Head of caudate nucleus (tissue), 42 donors: ENCODE measurements around the gene OTOR.

Experiments used
- DNase-seq, 42 donors: peaks; one replicate each; pipeline versions ENCODE4 v3.0.0 to v3.0.0-alpha.2; 2020 to 2021; ENCODE audit warnings: mixed read lengths in 7 of 42
- intact Hi-C: fragments of 100-400 bp; cut with DNase I; formaldehyde crosslinking; loops from one replicate; pipeline ENCODE4 v1.15.0; 2022

The OTOR gene

GRCh38 chr20:16748308-16748900, at the start of gene OTOR:
Gene OTOR, plus strand, starts transcription at chr20:16748358. Its CDS starts 44 bp downstream, at chr20:16748402.
- intact Hi-C loops = no loop called here
- no peak for DNase-seq

GRCh38 chr20:16699293-16699692, 48.9 kb upstream of the OTOR start:
- DNase-seq = no peak
- intact Hi-C loops = no loop called here

- intact Hi-C loops = no loop called here
- peak in 20 of 42 donors; percentile 5 to 49 (median 23) for DNase-seq
These were observed 46.9 kb upstream of the OTOR start for GRCh38 chr20:16701296-16701695.

- no peak for DNase-seq
- intact Hi-C loops = no loop called here
These were observed 44.6 kb upstream of the OTOR start for GRCh38 chr20:16703570-16703969.

GRCh38 chr20:16707674-16708073, 40.5 kb upstream of the OTOR start:
- intact Hi-C loops = no loop called here
- DNase-seq = no peak

DNA sequence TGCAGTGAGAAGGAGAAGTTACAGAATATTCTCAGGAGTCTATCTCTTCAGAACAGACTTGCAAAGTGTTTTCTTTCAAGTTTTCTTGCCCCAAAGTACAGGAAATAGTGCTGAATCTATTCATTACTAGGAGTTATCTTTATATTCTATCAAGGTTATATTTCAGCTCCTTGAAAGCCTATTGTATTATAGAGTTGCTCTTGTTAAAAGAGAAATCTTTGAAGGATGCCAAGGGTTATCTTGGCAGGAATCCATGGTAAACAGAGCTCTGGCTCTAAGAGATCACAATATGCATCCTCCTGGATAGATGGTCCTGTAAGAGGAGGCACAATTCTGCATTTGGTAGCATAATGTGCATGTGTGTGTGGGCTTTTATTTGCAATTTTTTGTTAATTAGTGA, 39.6 kb upstream of the OTOR start:
- intact Hi-C loops = no loop called here
- DNase-seq = no peak

DNA sequence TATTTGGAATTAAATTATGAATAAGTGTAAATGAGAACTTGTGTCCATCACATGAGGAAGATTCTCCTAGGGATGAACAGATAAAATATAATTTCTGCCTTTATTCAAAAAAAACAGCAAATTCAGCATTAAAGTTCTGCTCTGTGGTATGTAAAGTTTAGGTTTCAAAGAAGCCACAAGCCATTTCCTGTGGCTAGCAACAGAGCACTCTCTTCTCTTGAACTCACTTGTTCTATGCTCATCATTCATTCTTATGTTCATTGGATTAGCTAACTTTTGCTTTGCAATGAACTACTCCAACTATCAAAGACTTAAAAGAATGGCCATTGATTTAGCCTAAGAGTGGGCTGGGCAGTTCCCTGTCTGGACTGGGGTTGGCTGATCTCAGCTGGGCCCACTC, 39.1 kb upstream of the OTOR start:
- no peak for DNase-seq
- intact Hi-C loops = no loop called here

GRCh38 chr20:16710781-16711180, 37.4 kb upstream of the OTOR start:
- intact Hi-C loops = no loop called here
- no peak for DNase-seq

GRCh38 chr20:16711661-16712258, 36.4 kb upstream of the OTOR start:
- intact Hi-C loops = no loop called here
- no peak for DNase-seq

DNA sequence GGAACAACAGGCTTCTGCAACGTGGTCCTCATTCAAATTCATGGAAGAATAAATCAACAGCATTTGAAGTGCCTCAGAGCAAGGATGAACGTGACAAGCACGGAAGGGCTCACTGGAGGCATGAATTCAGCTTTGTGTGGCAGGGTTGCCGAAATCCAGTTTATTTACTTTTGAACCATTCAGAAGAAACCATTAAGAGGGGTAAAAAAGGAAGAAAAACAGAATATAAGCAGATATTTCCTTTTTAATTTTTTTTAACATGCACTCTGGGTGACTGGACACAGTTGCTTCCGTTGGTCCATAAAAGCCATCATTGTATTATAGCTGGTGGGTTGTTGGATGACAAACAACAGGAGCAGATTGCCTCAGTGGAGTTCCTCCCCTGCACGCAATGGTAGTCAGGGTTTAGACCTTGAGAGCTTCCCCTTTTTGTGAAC, 35.6 kb upstream of the OTOR start:
- intact Hi-C loops = no loop called here
- peak in 4 of 42 donors; percentile 16 to 38 (median 24) for DNase-seq

DNA sequence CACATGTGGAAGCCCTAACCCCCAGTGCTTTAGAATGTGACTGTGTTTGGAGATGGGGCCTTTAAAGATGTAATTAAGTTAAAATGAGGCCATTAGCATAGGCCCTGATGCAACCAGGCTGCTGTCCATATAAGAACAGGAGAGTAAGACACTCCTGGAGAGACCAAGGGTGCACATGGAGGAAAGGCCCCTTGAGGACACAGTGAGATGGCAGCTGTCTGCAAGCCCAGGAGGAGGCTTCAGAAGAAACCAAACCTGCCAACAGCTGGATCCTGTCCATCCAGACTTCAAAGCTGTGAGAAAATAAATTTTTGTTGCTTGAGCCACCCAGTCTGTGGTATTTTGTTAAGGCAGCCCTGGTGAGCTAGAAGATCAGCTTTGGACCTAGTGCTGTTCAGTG, 35.1 kb upstream of the OTOR start:
- intact Hi-C loops = no loop called here
- no peak for DNase-seq

- DNase-seq = no peak
- intact Hi-C loops = no loop called here
These were observed 33.9 kb upstream of the OTOR start for GRCh38 chr20:16714242-16714641.

- peak in 20 of 42 donors; percentile 9 to 52 (median 24) for DNase-seq
- intact Hi-C loops = no loop called here
These were observed 33.4 kb upstream of the OTOR start for GRCh38 chr20:16714751-16715150.

- intact Hi-C loops = no loop called here
- DNase-seq = peak in 5 of 42 donors; percentile 33 to 69 (median 56)
These were observed 28.7 kb upstream of the OTOR start for GRCh38 chr20:16719421-16719820.

DNA sequence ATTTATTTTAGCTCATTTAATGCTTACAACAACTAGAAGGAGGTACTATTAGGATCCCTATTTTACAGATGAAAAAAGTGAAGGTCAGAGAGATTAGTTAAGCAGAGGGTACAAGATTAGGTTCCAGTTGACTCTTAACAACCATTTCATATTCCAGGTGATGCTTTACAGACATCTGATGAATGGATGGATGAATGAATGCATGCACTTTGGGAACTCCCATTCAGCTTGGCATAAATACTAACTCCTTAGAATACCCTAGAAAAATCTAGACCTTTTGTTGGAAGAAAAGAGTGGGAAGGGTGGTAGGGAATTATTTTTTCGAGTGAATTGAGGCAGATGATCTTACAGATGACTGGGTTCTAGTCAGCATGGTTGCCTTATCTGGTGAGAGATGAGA, 19.1 kb upstream of the OTOR start:
- DNase-seq = no peak
- intact Hi-C loops = loop anchor here (10.0 kb wide), 1 partner anchor 154 kb away; the partner anchor contains the start of gene KIF16B

- intact Hi-C loops = loop anchor here (10.0 kb wide), 1 partner anchor 155 kb away; the partner anchor contains the start of gene KIF16B
- DNase-seq = peak; percentile 92 to 98 (median 95)
These were observed 18.3 kb upstream of the OTOR start, which contains the start of gene SNRPB2 for GRCh38 chr20:16729565-16730460. Gene SNRPB2, plus strand, starts transcription at chr20:16730026. Its CDS starts 1,677 bp downstream, at chr20:16731703.

DNA sequence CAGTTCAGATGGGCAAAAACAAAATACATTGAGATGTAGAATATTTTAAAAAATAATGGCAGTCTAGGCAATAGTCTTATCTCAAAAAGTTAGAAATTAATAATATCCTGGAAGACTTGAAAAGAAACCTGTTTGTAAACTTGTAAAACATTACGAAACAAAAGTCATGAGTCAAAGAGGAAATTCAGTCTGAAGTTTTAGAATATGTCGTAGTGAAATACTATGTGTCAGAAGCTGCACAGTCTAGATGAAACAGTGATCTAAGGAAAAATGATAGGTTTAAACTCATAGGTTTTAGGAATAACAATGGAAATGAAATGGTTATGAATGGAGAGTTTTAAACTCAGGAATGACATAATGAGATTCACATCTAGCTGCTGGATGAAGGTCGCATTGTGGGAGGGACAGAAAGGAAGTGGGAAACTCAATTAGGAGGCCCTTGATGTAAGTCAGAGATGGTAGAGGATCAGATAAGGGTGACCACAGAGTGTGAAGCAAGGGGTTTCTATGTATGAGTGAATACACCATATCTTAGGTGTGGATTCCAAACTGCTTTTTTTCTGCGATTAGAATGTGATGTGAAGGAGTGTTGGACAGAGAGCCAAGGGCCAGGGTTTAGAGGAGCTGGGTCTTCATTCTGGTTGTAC, 15.5 kb upstream of the OTOR start:
- DNase-seq = no peak
- intact Hi-C loops = no loop called here

DNA sequence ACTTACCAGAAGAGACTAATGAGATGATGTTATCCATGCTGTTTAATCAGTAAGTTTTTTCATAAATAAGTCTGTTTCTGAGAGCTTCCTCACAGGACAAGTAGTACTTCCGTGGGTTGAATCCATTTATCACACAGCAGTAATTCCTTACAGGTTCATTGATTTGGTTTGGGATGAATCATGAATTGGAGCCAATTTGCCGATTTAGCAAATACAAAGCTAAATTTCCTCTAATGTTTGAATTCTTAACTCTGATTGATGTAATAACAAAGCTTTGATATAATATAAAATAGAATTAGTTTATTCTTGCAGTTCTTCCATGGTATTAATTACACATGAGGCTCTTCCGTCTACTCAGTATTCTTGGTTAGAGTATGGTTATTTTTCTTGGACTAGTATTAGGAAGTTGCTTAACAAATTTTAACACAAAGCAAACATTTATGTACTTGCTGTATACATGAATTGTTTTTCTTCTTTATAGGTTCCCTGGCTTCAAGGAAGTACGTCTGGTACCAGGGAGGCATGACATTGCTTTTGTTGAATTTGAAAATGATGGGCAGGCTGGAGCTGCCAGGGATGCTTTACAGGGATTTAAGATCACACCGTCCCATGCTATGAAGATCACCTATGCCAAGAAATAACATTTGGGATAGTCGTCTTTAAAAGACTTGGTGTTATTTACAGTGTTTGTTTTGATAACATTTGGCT, 7.6 kb upstream of the OTOR start:
- DNase-seq = no peak
- intact Hi-C loops = no loop called here
